GM21723 (cell line): ENCODE data around the gene NPR1.
"Not testable (repeated sequence)": the region's sequence is repeated elsewhere in the genome, so short reads cannot be mapped to it uniquely, and the experiment has no call there.

Experiments used
- ATAC-seq: cut with Tn5 transposase; IDR thresholded peaks from one replicate; pipeline ENCODE4 v1.9.1; 2021; ENCODE audit warnings: mild to moderate bottlenecking, moderate library complexity; ENCODE audit not compliant: unreplicated experiment

NPR1 gene

DNA sequence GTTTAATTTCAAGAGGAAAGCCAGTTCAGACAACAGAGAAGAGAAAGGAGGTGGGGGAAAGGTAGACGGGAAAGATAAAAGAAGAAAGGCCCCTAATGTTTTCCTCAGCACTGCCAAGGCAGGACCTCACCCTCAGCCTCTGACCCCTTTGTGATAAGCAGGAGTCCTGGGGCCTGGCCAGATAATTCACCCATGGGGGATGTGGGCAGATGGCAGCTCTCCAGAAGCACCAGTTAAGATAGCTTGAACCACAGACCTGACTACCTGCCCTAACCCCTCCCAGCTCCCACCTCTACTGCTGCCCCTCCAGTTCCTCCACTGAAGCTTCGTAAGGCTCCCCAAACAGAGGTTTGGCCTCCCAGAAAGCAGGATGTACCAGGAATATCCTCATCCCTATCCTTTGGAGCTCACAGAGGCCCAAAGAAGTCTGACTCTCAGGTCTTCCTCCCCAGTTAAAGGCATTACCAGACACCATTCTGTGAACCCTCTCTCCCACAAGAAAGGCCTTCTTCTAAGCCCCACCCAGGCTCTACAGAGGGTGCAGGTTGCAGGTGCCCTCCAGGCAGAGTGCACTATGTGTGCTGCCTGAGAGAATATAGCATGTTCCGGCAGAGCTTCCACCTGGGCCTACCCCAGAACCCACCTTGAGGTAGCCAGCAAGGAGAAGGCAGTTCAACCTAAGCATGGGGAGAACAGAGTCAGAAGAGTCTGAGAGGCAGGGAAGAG, 29.2 kb upstream of the NPR1 start:
- no peak for ATAC-seq

DNA sequence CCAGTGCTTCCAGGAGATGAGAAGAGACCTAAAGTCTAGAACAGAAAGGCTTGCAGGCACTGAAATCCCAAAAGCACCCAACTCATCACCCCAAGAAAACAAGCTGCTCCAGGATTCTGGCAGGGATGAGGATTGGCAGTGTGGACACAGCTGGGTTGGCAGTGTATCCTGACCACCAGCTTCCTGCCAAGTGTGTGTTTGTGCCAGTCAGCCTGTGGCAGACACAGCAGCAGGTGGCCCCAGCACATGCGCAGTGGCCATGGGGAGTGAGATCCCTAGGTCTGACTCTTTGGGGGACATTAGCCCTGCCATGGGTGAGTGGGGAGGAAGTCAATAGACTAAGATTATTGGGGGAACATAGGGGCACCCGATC, 28.6 kb upstream of the NPR1 start:
- no peak for ATAC-seq

GRCh38 chr1:153651771-153652170, 26.7 kb upstream of the NPR1 start:
- ATAC-seq, result no peak

DNA sequence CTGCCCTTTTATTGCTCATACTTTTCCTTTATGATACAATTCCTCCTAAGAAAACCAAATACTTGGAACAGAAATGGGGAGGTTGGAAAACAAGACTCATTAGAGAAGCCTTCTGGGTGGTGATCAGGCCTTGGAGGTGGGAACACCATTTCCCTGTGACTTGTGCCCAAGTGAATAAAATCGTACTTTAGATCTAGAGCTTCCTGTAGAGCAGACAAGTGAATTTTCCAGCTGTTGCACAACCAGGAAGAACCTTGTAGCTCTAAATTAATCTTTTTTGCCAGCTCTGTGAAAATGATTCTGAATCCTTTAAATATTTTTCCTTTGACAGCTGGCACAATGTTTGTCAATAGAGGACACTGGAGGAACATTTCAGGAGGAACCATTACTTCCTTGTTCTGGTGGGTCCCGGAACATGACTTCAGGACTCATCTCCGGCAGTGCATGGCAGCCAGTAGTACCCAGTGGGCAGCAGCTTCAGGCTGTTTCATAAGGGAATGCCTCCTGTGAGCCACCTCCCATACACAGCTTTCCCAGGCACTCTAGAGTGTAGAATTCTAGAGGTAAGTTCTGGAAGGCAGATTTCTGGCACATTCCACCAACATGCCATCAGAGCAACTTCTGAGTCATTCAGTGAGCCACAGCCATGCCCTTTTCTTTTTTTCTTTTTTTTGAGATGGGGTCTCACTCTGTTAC, 25.5 kb upstream of the NPR1 start:
- ATAC-seq, result no peak

DNA sequence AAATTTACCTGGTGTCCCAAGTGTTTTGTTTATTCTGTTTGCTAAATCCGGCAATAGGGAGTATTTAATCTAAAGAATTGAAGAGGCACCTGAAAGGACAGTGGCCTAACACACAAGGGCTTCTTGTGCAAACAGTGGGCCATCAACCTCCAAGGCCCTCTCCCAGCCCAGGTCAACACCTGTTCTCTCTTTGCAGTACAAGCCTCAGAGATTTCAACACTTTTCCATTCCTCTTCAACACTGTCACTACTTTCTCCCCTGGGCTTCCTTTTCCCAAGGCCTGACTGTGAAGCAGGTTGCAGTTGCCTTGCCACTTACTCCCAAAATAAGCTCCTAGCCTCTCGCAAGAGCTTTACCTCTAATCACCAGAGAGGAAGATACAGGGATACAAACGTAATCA, 23.2 kb upstream of the NPR1 start:
- no peak for ATAC-seq

- ATAC-seq, result peak; percentile 91
Observed at GRCh38 chr1:153658400-153659174, 19.9 kb upstream of the NPR1 start, which contains the start of gene SNAPIN. TSS of gene SNAPIN (plus strand) at chr1:153658703. CDS start at chr1:153658744, 41 bp downstream.

DNA sequence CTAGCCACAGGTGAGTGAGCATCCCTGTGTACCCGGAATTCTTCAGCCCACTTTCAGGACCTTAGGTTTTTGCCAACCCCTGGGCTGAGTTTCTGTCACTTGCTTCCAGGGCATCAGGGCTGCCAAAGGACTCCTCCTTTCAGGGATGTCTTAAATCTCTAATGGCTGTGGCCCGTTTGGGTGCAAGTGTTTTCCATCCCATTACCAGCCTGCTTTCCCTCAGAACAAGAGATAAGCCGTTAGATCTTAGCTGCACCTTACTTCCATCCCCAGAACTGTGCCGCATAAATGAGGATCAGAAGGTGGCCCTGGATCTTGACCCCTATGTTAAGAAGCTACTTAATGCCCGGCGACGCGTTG, 19.3 kb upstream of the NPR1 start:
- no peak for ATAC-seq

GRCh38 chr1:153659656-153660055, 18.8 kb upstream of the NPR1 start:
- ATAC-seq, result no peak

DNA sequence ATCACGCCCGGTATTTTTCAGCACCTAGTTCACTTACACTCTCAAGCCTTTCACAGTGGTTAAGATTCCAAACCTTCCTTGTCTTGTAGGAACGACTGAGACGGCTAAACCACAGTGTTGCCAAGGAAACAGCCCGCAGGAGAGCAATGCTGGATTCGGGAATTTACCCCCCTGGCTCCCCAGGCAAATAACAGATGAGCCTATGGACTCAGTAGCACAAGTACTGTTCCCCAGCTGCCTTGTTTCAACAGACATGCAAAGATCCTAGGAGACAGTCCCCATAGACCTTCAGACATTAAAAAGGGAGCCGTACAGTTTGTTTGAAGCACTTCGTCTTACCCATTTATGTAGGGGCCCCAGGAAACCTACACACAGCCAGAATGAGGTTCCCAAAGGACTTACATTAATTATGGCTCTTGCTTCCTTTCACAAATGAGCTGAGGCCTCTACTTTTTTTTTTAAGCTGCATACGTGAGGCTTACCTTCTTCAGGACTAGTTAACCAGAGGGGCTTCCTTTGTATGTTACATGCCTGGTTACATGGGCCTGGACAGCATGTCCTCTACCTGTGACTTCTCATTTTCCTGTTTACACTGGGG, 17.3 kb upstream of the NPR1 start:
- ATAC-seq, result no peak

DNA sequence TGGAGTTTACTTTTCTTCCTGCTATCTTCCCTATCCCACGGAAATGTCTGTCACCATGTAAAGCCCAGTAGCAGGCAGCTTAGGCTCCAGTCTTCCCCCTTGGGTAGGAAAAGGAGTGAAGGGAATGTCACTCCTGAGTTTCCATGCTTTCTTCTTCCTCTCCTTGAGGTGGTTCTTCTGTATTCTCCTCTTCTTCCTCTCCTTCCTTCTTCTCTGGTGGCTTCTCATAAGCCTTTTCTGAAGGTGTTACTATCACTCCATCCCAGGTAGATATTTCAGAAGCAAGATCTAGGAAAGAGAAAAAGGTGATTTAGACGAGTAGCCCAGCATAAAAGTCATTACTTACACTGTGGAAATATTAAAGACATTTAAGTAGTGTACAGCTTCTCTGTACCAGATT, 16.2 kb upstream of the NPR1 start:
- no peak for ATAC-seq

DNA sequence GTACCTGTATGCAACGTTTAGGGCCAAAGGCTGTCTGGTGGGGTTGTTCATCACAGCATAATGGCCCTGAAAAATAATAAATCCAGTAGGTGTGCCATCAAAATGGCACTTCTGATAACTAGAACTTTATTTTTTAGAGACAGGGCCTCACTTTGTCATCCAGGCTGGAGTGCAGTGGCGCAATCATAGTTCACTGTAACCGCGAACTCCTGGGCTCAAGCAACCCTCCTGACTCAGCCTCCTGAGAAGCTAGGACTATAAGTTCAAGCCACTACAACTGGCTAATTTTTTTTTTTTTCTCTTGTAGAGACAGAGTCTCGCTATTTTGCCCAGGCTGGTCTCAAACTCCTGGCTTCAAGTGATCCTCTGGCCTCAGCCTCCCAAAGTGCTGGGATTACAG, 15.3 kb upstream of the NPR1 start:
- no peak for ATAC-seq

DNA sequence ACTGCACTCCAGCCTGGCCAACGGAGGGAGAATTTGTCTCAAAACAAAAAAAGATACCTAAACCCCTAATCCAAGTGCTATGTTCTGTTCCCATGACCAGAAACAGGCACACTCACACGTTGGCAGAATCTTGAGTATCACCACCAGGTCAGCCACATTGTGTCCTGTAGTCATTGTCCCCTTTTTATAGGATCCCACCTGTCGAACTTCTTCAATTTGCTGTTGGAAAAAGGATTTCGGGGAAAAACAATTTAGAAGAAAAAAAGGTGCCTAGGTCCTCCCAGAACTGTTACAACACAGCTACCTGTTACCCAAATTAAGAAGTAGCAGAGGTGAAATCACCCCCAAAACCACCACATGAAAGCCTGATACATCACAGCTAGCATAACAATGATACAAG, 11.0 kb upstream of the NPR1 start:
- no peak for ATAC-seq

GRCh38 chr1:153668672-153669071, 9.8 kb upstream of the NPR1 start:
- ATAC-seq, result not testable (repeated sequence)

DNA sequence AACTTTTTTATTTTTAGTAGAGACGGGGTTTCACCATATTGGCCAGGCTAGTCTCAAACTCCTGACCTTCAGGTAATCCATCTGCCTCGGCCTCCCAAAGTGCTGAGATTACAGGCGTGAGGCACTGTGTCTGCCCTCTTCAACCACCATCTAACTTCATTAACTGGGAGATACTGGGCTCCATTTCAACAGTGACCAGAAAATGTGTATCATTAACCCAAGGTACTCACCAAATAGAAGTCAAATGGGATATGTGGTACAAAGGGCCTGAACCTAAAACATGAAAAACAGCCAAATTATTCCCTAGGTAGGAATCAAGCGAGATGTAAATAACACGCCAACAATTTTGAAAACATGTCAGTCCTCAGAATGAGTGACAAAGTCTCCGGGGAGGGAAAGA, 8.9 kb upstream of the NPR1 start:
- ATAC-seq, result no peak

- ATAC-seq, result peak; percentile 9
Observed at GRCh38 chr1:153670257-153670858, 8.1 kb upstream of the NPR1 start.

- ATAC-seq, result peak; percentile 92
Observed at GRCh38 chr1:153670859-153671627, 7.4 kb upstream of the NPR1 start, which contains the start of gene ILF2. TSS of gene ILF2 (minus strand) at chr1:153670993. CDS start at chr1:153670922, 71 bp downstream.

- peak; percentile 27 for ATAC-seq
Observed at GRCh38 chr1:153671628-153672353, 6.7 kb upstream of the NPR1 start.

- no peak for ATAC-seq
Observed at GRCh38 chr1:153673511-153673910, 5.0 kb upstream of the NPR1 start.

GRCh38 chr1:153677718-153678518, 570 bp upstream of the NPR1 start:
- ATAC-seq, result no peak
